ENCODE data around the gene CRLF2. TPM values are rescaled to one million over a fixed set of nuclear protein-coding genes. Genes with fewer than 3 reads are reported as not detected.

The CRLF2 gene
- total RNA-seq, 2 experiments from 2014 or later: 0.43 to 0.51 TPM

- H3K36me3 Mint-ChIP-seq (ENCODE audit: low read depth): no peaks in the 10 kb centered on the region
- ATAC-seq (no peak), DNase-seq (no peak)
- no peak overlapping the region for H3K4me3 Mint-ChIP-seq
- ChIA-PET CTCF (no interaction called here), POLR2A (no interaction called here)
- TF ChIP-seq, protein P1, sequence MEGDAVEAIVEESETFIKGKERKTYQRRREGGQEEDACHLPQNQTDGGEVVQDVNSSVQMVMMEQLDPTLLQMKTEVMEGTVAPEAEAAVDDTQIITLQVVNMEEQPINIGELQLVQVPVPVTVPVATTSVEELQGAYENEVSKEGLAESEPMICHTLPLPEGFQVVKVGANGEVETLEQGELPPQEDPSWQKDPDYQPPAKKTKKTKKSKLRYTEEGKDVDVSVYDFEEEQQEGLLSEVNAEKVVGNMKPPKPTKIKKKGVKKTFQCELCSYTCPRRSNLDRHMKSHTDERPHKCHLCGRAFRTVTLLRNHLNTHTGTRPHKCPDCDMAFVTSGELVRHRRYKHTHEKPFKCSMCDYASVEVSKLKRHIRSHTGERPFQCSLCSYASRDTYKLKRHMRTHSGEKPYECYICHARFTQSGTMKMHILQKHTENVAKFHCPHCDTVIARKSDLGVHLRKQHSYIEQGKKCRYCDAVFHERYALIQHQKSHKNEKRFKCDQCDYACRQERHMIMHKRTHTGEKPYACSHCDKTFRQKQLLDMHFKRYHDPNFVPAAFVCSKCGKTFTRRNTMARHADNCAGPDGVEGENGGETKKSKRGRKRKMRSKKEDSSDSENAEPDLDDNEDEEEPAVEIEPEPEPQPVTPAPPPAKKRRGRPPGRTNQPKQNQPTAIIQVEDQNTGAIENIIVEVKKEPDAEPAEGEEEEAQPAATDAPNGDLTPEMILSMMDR (IDR thresholded peaks at IDR 0.05): no peak
- H3K27me3 Mint-ChIP-seq: no peaks in the 10 kb centered on the region
- H3K9me3 Mint-ChIP-seq: peaks cover 10% of the 10 kb centered on the region
- H3K27ac Mint-ChIP-seq: no peak overlapping the region
- intact Hi-C loops (cut with micrococcal nuclease): no loop called here
- H3K4me1 Mint-ChIP-seq (ENCODE audit: low read depth): peaks cover 5% of the 10 kb centered on the region
Observed at GRCh38 chrX:1223242-1223600, 10.8 kb upstream of the CRLF2 start.

- no peak overlapping the region for H3K4me3 Mint-ChIP-seq
- H3K27ac Mint-ChIP-seq: no peak overlapping the region
- H3K4me1 Mint-ChIP-seq (ENCODE audit: low read depth): peaks cover 5% of the 10 kb centered on the region
- ChIA-PET POLR2A (no interaction called here), CTCF (no interaction called here)
- intact Hi-C loops (cut with micrococcal nuclease): no loop called here
- no peak for ATAC-seq
- peaks cover 10% of the 10 kb centered on the region for H3K9me3 Mint-ChIP-seq
- no peak for DNase-seq
- H3K36me3 Mint-ChIP-seq (ENCODE audit: low read depth): no peaks in the 10 kb centered on the region
- H3K27me3 Mint-ChIP-seq: no peaks in the 10 kb centered on the region
- TF ChIP-seq, protein P1 (IDR thresholded peaks at IDR 0.05): no peak
Observed at GRCh38 chrX:1222531-1223241, 10.2 kb upstream of the CRLF2 start.

DNA sequence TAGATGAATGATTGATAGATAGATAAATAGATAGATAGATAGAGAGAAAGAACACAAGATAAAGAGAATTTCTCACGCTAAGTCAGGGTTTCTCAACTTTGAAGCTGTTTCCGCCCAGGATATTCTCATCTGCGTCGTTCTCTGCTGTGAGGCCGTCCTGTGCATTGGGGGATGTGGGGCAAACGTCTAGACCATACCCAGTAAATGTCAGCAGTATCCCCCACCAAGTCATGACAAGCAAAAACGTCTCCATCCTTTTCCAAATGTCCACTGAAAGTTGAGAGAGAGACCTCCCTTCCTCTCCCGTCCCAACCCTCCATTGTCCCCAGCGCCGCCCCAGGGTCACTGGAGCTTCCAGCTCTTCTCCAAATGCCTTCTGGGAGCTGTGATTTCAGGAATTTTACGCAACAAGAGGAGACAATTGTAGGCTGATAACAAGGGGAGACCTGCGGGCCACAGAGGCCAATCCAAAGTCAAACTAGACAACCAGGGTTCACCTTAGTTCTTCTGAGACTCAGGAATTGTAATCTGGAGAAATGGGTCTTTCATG lies 8.9 kb upstream of the CRLF2 start:
- Mint-ChIP-seq H3K36me3 (ENCODE audit: low read depth) (no peaks in the 10 kb centered on the region), H3K4me1 (ENCODE audit: low read depth) (peaks cover 5% of the 10 kb centered on the region), H3K27ac (no peak overlapping the region), H3K9me3 (peaks cover 10% of the 10 kb centered on the region), H3K27me3 (peaks cover 3% of the 10 kb centered on the region), H3K4me3 (no peak overlapping the region)
- TF ChIP-seq, protein P1 (IDR thresholded peaks at IDR 0.05): no peak
- DNase-seq (no peak), ATAC-seq (no peak)
- ChIA-PET CTCF (no interaction called here), POLR2A (no interaction called here)
- intact Hi-C loops (cut with micrococcal nuclease): no loop called here

GRCh38 chrX:1218286-1218685 lies 5.8 kb upstream of the CRLF2 start:
- H3K27me3 Mint-ChIP-seq: peaks cover 15% of the 10 kb centered on the region
- DNase-seq (no peak), ATAC-seq (no peak)
- ChIA-PET CTCF (no interaction called here), POLR2A (no interaction called here)
- H3K9me3 Mint-ChIP-seq: peaks cover 6% of the 10 kb centered on the region
- no peak overlapping the region for H3K27ac Mint-ChIP-seq
- no peak overlapping the region for H3K4me3 Mint-ChIP-seq
- H3K36me3 Mint-ChIP-seq (ENCODE audit: low read depth): no peaks in the 10 kb centered on the region
- TF ChIP-seq, protein P1 (IDR thresholded peaks at IDR 0.05): no peak
- H3K4me1 Mint-ChIP-seq (ENCODE audit: low read depth): peaks cover 9% of the 10 kb centered on the region
- intact Hi-C loops (cut with micrococcal nuclease): no loop called here

DNA sequence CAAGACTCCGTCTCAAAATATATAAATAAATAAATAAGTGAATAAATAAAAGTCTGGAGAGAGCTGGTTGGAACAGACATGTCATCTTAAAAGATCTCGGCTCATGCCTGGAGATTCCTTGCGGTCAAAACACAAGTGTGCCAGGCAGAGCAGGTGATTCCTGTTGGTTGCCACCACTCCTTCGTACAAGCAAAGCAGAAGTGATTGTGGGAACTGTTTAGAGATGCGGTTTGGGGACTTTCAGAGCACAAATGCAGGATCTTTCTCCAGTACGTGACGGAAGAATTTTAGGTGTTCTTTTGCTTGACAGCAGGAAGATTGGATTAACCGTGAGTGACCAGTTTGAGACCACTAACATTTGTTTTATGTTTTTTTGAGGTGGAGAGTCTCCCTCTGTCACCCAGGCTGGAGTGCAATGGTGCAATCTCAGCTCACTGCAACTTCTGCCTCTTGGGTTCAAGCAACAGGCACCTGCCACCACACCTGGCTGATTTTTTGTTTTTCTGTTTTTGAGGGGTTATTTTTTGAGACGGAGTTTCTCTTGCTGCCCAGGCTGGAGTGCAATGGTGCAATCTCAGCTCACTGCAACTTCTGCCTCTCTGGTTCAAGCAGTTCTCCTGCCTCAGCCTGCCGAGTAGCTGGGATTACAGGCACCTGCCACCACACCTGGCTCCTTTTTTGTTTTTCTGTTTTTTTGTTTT lies 2.8 kb upstream of the CRLF2 start:
- ChIA-PET POLR2A (no interaction called here), CTCF (no interaction called here)
- H3K27ac Mint-ChIP-seq: no peak overlapping the region
- intact Hi-C loops (cut with micrococcal nuclease): no loop called here
- H3K9me3 Mint-ChIP-seq: no peaks in the 10 kb centered on the region
- H3K36me3 Mint-ChIP-seq (ENCODE audit: low read depth): no peaks in the 10 kb centered on the region
- peaks cover 16% of the 10 kb centered on the region for H3K27me3 Mint-ChIP-seq
- H3K4me3 Mint-ChIP-seq: no peak overlapping the region
- DNase-seq: no peak
- peaks cover 18% of the 10 kb centered on the region for H3K4me1 Mint-ChIP-seq (ENCODE audit: low read depth)
- TF ChIP-seq, protein P1 (IDR thresholded peaks at IDR 0.05): no peak
- ATAC-seq: no peak

Measured in activated CD8-positive, alpha-beta T cell treated with anti-CD3 and anti-CD28 coated beads for 36 hours (primary cell).